ENCODE measurements around the gene PDIK1L.
"Not testable (repeated sequence)": the region's sequence is repeated elsewhere in the genome, so short reads cannot be mapped to it uniquely, and the experiment has no call there.

PDIK1L gene

DNA sequence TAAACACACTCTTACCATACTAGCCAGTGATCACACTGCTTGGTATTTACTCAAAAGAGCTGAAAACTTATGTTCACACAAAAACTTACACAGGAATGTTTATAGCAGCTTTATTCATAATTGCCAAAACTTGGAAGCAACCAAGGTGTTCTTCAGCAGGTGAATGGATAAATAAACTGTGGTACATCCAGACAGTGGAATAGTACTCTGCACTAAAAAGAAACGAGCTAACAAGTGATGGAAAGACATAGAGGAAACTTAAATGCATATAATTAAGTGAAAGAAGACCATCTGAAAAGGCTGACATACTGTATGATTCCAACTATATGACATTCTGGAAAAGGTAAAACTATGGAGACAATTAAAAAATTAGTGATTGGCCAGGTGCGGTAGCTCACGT is 20.7 kb upstream of the PDIK1L start:
- DNase-seq (ENCODE audit: low read depth, low spot score), result no peak

DNA sequence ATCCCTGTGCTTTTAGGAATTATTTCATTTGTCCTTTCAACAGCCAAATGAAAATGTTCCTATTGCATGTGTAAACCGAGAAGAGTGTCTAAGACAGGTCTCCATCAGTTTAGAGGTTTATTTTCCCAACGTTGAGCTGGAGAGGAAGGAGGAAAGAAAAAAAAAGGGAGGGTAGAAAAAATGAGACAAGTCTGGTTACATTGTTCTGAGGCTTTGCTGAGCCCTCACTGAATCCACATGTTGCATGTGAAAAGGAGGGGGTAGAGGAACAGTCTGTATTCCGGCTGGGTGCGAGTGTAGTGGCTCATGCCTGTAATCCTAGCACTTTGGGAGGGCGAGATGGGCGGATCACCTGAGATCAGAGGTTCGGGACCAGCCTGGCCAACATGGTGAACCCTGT is 19.2 kb upstream of the PDIK1L start:
- DNase-seq (ENCODE audit: low read depth, low spot score), result no peak

DNA sequence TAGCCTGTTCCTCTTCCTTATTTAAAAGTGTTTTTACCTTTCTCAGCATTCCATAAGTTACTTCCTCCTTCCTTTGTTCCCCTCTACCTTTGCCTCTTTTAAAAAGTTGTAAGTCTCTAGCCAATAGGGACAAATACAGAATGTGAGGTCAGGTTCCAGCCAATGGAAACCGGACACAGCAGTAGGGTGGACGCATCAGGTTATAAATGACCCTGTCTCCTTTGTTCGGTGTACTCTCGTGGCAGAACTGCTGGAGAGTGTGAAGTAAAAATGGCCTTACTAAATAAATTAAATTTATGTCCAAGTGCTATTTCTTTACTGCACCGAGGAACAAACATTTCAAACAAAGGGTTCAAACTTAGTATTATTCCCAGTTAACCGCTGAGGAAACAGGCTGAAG is 18.1 kb upstream of the PDIK1L start:
- DNase-seq (ENCODE audit: low read depth, low spot score), result not testable (repeated sequence)

DNA sequence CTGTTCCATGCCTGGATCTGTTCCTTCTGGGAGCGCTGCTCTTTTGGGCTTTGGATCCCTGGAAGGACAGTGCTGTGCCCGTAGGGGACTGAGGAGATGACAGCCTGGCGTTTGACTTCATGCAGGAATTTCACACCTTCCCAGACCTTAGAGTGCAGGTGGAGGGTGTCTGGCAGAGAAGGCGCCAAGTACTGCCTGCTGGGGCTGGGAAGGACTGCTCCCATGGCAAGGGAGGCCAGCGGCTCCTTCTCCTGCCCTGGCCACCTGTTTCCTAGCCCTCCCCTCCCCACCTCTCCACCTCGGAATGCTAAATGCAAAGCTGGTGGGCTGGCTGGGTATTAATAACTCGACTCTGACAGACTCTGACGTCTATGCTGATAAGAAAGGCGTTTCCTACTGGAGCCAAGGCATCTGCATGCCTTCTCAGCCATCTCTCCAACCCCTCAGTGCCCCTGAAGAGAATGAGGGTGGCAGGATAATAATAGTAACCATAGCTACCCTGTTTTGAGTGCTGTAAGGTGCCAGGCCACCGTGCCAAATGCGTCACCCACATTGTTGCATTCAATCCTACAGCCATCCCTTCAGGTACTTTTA is 17.5 kb upstream of the PDIK1L start:
- DNase-seq (ENCODE audit: low read depth, low spot score), result no peak

DNA sequence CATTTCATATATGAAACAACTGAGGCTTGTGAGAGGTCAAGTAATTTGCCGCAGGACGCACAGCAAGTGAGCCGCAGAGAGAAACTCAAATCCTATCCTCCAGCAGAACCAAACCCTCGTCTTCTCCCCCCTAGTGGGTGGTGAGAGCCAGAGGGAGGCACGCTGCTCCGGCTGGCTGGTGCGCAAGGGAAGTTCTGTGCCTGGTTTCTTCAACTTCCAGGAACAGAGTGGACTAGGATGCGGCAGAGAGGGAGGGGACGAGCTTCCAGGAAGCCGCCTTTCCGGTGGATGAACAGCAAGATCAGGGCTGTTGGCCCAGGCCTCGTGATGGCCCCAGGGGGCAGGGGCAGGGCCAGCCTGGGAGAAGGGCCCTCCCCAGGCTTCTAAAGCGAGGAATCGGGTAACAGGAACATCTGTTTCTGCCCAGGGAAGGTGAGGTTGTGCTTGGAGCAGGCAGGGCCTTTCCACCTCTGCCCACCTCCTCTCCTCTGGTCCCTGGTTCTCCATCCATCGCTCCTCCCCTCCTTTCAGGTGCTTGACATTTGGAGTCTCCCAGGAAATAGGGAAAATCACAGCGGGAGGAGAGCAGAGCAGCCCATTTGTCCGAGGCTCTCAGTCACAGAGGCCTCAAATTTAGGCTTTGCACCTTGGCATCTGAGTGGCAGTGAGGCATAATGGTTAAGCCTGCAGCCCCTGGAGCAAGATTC is 16.8 kb upstream of the PDIK1L start:
- DNase-seq (ENCODE audit: low read depth, low spot score), result no peak

DNA sequence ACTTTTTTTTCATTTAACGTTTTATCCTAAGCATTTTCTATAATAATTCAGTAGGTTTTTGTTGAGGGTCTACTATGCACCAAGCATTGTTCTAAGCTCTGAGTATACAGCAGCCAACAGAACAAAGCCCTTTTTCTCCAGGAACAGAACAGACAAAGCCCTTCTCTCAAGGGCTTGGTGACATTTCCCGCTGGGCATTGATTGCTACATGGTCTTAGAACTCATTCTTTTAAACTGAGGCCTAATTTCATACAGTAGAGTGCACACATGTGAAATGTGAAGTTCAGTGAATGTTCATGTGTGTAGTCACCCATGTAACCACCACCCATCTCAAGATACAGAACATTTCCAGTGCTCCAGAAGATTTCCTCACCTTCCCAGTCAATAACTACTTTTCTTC is 15.2 kb upstream of the PDIK1L start:
- no peak for DNase-seq (ENCODE audit: low read depth, low spot score)

DNA sequence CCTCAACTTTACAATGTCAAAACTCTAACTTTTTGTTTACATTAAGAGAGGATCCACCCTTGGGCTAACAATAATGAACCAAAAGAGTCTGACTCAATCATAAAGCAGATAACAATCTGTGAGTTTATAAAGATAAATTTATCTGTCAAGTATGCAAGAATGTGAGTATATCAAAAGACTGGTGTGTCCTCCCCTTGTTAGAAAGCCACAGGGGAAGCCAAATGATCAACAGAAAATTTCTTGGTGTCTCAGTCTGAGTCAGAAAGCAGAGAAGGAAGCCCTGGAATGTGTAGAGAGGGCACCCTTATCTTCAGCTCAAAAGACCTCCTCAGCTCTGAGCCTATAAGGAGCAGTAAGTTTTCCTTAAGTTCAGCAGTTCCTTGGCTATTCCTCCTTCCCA is 13.9 kb upstream of the PDIK1L start:
- no peak for DNase-seq (ENCODE audit: low read depth, low spot score)

GRCh38 chr1:26098602-26099001 is 13.0 kb upstream of the PDIK1L start:
- no peak for DNase-seq (ENCODE audit: low read depth, low spot score)

GRCh38 chr1:26099780-26100179 is 11.8 kb upstream of the PDIK1L start:
- DNase-seq (ENCODE audit: low read depth, low spot score), result no peak

DNA sequence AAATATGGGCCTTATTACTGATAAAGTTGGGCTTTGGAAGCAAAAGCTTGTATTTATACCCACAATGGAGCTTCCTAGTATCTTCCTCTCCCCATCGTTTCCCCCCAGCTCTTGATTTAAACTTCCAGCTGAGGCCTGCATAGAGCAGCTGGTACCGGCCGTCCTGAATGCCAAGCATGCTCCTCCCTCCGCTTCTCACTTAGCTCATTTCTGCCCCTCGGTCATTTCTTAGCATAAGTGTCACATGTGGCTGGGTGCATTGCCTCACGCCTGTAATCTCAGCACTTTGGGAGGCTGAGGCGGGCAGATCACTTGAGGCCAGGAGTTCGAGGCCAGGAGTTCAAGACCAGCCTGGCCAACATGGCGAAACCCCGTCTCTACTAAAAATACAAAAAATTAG is 11.4 kb upstream of the PDIK1L start:
- not testable (repeated sequence) for DNase-seq (ENCODE audit: low read depth, low spot score)

- DNase-seq (ENCODE audit: low read depth, low spot score), result no peak
Observed at GRCh38 chr1:26102119-26102518, 9.5 kb upstream of the PDIK1L start.

GRCh38 chr1:26102526-26102925 is 9.1 kb upstream of the PDIK1L start:
- no peak for DNase-seq (ENCODE audit: low read depth, low spot score)

- DNase-seq (ENCODE audit: low read depth, low spot score), result not testable (repeated sequence)
Observed at GRCh38 chr1:26105226-26105548, 6.4 kb upstream of the PDIK1L start.

DNA sequence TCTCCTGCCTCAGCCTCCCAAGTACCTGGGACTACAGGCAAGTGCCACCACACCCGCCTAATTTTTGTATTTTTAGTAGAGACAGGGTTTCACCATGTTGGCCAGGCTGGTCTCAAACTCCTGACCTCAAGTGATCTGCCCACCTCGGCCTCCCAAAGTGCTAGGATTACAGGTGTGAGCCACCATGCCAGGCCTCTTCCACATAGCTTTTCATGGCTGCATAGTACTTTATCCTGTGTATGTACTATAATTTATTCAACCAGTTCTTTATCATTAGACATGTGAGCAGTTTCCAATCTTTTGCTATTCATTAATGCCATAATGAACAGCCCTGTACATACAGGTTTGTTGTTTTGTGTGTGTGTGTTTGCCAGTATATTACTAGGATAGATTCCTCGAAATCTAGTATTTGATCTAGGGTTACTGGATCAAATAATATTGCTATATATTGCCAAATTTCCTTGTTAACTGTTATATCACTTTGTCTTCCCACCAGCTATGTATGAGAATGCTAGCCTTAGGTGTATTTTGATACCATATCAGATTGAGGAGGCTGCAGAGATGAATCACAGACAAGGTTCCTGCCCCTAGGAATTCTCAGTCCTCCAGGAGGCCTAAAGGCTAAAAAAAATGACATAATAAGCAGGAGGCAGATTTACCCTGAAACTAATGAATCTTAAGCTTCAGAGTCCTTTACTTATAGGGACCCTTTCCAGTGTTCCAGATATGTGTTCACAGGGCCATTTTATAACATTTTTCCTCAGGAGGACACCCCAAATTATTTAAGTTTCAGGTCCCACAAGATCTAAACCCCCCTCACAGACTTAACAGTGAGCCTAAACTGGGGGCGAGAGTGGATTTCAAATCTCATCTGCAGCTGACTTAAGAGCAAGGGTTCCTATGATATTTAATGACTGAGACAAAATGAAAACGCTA is 2.1 kb upstream of the PDIK1L start:
- DNase-seq (ENCODE audit: low read depth, low spot score), result no peak

- DNase-seq (ENCODE audit: low read depth, low spot score), result peak; percentile 43
Observed at GRCh38 chr1:26110731-26111529, 694 bp upstream of the PDIK1L start.

DNA sequence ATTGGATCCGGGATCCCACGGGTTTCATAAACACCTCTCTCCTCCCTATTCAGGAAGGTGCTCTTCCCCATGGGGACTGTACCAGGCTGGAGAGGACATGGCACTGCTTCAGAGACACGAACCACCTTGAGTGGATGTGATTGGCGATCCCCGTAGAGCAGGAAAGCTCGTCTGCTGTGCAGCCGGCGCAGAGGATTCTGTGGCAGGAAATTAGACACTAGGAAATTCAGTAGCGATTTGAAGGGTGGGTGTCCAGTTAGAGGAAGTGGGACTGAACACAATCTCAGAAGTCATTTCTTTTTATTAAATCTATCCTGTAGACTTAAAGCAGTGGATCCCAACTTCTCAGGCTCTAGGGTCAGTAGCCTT is 767 bp downstream of the PDIK1L start:
- DNase-seq (ENCODE audit: low read depth, low spot score), result no peak

- DNase-seq (ENCODE audit: low read depth, low spot score), result no peak
Observed at GRCh38 chr1:26114165-26114927, 2.7 kb downstream of the PDIK1L start.

GRCh38 chr1:26119892-26120608 is 8.4 kb downstream of the PDIK1L start:
- no peak for DNase-seq (ENCODE audit: low read depth, low spot score)

GRCh38 chr1:26121854-26122773 is 10.5 kb downstream of the PDIK1L start:
- DNase-seq (ENCODE audit: low read depth, low spot score), result no peak
